PFSK-1 (cell line): Measurements from ENCODE around the gene TOM1L2.

Experiments
- POLR2AphosphoS5 ChIP-seq: IDR thresholded peaks from 2 replicates; pipeline ENCODE4 v1.6.1; 2012; ENCODE audit warnings: low read depth, mild to moderate bottlenecking, control low read depth, low read length, moderate library complexity
- REST ChIP-seq, 2 experiments: IDR thresholded peaks; 2 replicates each; pipeline versions ENCODE4 v1.6.1 to v1.8.0; 2011 to 2012; ENCODE audit warnings: low read depth in 2 of 2, low read length in 2 of 2, control low read depth in 1 of 2, inconsistent platforms in 1 of 2, mild to moderate bottlenecking in 1 of 2, moderate library complexity in 1 of 2; ENCODE audit not compliant: insufficient read depth in 1 of 2

GRCh38 chr17:17877529-17878358, 94.5 kb downstream of the TOM1L2 start:
- TF ChIP-seq POLR2AphosphoS5 (no peak), REST (IDR thresholded peaks at IDR 0.05; ENCODE audit: insufficient read depth in 1 of 2, low read depth in 2 of 2, low read length in 2 of 2) (peak; percentile 65 to 73; a peak in 3 of 4 replicates)
